ENCODE results near the gene NKAIN2.
"Not testable (repeated sequence)": the region's sequence is repeated elsewhere in the genome, so short reads cannot be mapped to it uniquely, and the experiment has no call there.

Gene NKAIN2

GRCh38 chr6:124438546-124439065 lies 634.9 kb downstream of the NKAIN2 start:
- no peak for DNase-seq (ENCODE audit: low read depth)

DNA sequence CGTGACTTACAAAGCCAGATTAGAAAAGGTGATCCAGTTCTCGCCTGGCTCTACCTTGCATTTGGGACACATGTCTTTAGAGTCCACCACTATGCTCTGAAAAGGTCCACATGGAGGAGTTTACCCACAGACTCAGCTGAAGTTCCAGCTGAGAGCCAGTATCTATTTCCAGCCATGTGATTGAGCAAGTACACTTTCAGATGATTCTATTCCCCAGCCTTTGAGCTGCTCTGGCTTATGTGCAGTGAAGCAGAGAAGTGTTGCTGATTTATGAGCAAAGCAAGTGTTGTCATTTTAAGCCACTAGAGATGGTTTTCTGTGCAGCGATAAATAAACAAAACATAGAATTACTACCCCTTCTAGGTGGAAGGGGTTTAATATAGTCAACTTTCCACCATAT lies 637.8 kb downstream of the NKAIN2 start:
- no peak for DNase-seq (ENCODE audit: low read depth)

GRCh38 chr6:124443541-124443940 lies 639.9 kb downstream of the NKAIN2 start:
- DNase-seq (ENCODE audit: low read depth) = no peak

- no peak for DNase-seq (ENCODE audit: low read depth)
These were observed 641.9 kb downstream of the NKAIN2 start for GRCh38 chr6:124445581-124445980.

- no peak for DNase-seq (ENCODE audit: low read depth)
These were observed 643.3 kb downstream of the NKAIN2 start for GRCh38 chr6:124446961-124447360.

- DNase-seq (ENCODE audit: low read depth) = no peak
These were observed 655.6 kb downstream of the NKAIN2 start for GRCh38 chr6:124459268-124459667.

GRCh38 chr6:124462750-124463149 lies 659.1 kb downstream of the NKAIN2 start:
- no peak for DNase-seq (ENCODE audit: low read depth)

- DNase-seq (ENCODE audit: low read depth) = no peak
These were observed 659.6 kb downstream of the NKAIN2 start for GRCh38 chr6:124463271-124463670.

DNA sequence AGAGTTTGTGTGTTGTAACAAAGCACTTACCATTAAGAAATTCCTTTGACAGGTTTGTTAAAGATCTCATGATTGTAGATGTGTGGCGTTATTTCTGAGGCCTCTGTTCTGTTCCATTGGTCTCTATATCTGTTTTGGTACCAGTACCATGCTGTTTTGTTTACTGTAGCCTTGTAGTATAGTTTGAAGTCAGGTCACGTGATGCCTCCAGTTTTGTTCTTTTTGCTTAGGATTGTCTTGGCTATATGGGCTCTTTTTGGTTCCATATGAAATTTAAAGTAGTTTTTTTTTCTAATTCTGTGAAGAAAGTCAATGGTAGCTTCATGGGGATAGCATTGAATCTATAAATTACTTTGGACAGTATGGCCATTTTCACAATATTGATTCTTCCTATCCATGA lies 660.9 kb downstream of the NKAIN2 start:
- not testable (repeated sequence) for DNase-seq (ENCODE audit: low read depth)

- DNase-seq (ENCODE audit: low read depth) = no peak
These were observed 663.3 kb downstream of the NKAIN2 start for GRCh38 chr6:124466949-124467348.

- DNase-seq (ENCODE audit: low read depth) = no peak
These were observed 663.7 kb downstream of the NKAIN2 start for GRCh38 chr6:124467366-124467765.

- no peak for DNase-seq (ENCODE audit: low read depth)
These were observed 667.1 kb downstream of the NKAIN2 start for GRCh38 chr6:124470803-124471202.

- no peak for DNase-seq (ENCODE audit: low read depth)
These were observed 671.5 kb downstream of the NKAIN2 start for GRCh38 chr6:124475176-124475575.

DNA sequence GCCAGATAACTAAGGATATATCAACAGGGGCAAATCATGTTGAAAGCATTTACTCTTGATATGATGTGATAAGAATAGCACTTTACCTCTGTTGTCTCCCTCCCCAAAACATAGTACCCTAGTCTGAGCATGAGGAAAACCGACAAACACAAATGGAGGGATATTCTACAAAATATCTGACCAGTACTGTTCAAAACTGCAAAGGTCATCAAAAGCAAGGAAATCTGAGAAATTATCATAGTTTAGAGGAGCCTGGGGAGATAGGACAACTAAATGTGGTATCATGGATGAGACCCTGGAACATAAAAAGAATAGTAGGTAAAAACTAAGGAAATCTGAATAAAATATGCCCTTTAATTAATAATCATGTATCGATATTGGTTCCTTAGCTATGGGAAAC lies 675.2 kb downstream of the NKAIN2 start:
- no peak for DNase-seq (ENCODE audit: low read depth)

DNA sequence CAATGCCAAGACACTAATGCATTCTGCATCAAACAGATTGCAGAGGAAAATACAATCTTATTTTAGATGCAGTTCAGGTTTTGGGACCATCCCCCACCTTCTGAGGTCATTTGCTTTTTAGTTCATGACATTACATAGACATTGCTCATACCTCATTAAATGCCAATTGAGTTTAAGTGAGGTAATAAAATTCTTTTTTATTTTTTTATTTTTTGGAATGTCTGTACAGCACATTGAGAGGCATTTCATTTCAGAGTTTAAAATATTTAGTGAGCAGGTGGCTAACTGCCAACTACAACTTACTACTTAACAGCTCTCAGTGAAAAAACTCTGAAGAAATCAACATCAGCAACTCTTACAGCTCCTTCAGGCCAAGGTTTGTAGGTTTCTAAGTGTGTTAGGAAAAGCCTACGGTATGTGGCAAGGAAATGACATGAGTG lies 676.3 kb downstream of the NKAIN2 start:
- no peak for DNase-seq (ENCODE audit: low read depth)

DNA sequence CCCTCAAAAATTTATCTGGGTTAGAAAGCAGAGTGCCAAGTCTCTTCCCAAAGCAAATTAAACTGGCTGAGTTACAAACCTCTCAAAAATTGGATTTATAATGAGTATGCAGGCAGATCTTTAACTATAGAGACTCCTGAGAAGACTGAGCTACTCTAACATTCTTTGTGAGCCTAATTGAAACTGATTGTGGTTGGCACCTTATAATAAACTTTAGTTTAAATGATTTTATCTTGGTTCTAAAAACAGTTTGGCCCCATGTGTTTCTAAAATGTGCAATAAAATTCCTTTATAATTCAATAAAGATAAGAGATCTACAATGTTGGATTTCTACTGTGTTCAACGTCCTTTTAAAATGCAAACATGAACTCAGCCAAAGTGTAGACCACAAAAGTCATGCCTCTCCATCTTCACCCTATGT lies 678.4 kb downstream of the NKAIN2 start:
- no peak for DNase-seq (ENCODE audit: low read depth)

DNA sequence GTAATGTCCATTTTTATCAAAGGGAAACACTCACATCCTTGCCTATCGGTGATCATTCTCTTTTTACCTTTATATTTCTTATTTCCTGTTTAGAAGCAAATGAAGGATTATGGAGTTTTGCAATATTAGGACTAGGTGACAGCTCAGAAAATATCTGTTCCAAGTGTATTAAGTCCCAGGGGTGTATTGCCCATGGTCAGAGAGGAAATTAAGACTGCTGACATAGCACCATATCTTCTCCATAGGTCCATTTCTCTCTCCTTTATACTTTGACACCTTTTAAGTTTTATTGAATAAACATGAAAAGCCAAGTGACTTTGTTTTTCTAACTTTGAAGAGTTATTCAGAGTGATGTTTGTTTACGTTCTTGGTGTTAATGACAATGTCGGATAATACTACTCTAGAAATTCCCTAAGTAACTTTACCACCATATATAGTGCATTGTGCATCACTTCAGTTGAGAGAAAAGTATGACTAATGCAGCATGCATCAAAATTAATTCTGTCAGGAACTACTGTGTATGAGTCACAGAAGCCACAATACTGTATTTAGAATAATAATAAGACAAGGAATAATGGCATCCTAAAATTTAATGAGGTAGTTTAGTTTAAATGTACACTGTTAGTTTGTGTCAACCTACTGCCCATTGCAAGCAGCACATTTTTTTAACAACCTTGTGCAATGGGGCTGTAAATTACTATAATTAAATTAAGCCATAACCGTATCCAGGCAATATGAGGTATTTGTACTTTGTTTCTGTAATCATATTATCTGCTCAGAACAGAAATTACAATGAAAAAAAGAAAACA lies 684.2 kb downstream of the NKAIN2 start:
- no peak for DNase-seq (ENCODE audit: low read depth)

DNA sequence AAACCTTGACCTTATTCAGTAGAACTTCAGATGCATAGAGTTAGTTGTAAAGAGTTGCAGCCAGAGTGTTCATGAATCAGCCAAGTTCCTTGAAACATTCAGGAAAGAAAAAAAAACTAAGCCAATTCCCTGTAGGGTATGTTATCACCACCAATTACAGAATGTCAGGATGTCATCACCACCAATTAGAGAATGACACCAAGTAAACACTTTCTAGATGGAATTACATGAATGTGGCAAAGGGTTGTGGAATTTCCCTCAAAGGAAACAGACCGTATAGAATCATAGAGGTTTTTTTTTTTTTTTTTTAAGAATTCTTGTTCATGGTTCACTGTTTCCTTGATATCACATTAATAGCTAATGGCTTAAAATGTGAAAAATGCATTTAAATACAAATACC lies 686.5 kb downstream of the NKAIN2 start:
- no peak for DNase-seq (ENCODE audit: low read depth)

DNA sequence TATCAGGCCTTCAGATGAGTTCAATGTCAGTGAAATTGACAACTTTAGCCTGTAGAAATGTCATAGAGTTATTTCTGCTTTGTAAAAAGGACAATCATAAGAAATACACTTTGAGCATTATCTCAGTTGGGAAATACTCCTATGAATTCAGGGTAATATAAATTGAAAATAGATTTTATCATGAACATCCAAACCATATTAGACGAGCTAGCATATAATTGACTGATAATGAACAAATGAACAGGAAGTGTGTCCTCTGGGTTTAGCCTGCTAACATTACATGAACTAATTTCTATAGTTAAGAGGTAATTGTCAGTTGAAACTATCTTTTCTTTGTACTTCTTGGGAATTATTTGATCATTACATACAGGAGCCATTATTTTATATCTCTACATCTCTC lies 689.6 kb downstream of the NKAIN2 start:
- no peak for DNase-seq (ENCODE audit: low read depth)

DNA sequence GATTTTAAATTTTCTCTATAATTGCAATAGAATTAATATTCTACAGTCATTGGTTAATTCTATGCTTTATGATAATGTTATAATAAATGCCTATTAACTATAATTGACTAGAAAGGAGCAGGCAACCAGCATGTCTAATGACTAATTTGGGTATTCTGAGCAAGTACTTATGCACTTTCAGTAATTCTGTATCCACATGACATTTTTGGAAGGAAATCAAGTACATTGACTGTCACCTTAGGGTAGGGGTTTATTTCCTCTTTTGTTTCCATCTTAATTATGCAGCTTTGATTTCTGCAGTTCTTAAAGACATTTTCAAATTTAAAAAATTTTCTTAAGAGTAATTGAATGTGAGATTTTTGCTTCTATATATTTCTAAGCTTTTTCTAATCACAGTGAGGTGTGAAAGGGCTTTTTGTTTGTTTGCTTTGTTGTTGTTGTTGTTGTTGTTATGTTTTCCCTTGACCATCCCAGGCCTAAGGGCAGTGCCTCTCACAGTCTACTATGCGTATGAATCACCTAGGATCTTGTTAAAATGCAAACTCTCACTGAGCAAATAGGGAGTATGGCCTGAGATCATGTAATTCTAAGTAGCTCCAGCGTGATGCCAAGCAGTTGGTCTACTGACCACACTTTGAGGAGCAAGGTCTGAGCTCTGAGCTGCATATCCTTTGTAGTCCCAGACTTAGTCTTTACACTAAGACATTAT lies 691.4 kb downstream of the NKAIN2 start:
- DNase-seq (ENCODE audit: low read depth) = no peak

DNA sequence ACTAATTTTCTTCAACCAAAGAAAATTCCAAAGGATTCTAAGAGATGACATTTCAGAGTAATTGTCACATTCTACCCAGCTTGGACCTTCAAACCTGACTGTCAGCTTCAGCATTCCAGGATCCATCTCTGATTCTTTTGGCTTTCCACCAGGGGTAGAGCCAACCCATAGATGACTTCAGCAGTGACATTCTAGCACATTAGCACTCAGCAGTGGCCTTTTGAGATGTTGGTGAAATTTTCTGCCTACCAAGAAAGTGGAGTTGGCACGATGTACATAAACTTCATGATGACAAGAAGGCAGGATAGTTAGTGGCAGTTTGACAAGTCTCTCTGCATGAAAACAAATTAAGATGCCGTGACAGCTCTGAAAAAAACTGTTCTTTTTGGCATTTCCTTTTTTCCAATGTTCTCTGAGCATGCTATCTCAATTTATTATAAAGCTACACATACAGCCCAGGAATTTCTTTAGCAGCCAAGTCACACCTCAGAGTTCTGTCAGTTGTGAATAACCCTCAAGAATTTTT lies 692.1 kb downstream of the NKAIN2 start:
- no peak for DNase-seq (ENCODE audit: low read depth)

DNA sequence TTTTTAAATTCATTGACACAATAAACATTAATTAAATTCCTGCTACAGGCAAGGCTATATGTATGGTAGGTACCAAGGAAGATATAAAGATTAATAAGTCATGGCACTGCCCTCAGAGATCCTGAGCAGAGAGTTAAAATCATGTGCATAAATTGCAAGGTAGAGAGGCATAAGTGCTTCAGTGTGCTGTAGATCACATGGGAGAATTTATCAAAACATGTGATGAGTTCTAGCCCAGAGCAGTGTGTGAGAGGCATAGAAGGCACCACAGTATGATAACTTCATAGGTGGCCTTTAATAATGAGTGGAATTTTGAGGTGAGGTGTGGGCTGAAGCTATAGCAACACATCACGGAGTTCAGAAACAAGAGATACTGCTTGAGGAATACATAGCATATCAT lies 692.7 kb downstream of the NKAIN2 start:
- DNase-seq (ENCODE audit: low read depth) = no peak

DNA sequence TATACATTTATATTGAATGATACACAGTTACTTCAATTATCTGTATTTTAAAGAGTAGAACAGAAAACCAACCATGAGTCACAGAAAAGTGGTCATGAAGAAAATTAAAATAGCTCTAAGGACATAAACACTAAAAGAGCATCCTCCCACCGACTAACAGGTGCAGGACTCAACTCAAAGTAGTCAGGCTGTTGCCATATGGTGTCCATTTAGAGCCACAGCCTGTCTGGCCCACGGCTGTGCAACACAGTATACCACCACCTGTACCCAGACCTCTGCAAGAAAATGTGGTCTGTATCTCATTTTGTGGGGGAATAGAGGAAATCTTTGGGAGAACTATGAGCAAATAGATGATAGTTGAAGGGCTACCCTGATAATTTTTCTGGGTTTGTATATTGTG lies 708.8 kb downstream of the NKAIN2 start:
- DNase-seq (ENCODE audit: low read depth) = no peak

Data from stimulated activated CD8-positive, alpha-beta memory T cell treated with anti-CD3 and anti-CD28 coated beads, Interleukin-4, amount 100 ng/mL, for 24 hours (primary cell).